ENCODE measurements around the gene PRR12. TPM values are rescaled to one million over a fixed set of nuclear protein-coding genes. Genes with fewer than 3 reads are reported as not detected.
A peak's percentile ranks its signal among the peaks of the same experiment; 100 is the strongest.

The PRR12 gene
- total RNA-seq, 1 donor from 2014 or later, result 7.8 TPM

DNA sequence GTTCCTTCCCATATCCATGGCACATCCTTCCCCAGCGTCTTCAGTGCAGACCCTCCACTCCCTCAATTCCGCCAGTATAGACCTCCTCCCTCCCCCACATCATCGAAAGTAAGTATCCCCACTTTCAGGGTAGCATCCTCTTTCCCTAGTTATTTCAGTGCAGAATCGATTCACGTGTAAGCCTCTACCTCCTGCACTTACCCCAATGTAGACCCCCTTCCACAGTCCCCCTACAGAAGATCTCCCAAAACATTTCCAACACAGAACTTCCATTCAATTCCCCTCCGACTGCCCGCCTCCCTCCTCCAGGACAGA is 74.0 kb downstream of the PRR12 start:
- no peak for DNase-seq (ENCODE audit: low read depth)
- peak overlapping the region; percentile 87 for H3K4me3 ChIP-seq (ENCODE audit: low read depth, low read length)
- no peak for TF ChIP-seq CTCF (conservative IDR thresholded peaks at IDR 0.05; ENCODE audit: low read depth, low read length)

DNA sequence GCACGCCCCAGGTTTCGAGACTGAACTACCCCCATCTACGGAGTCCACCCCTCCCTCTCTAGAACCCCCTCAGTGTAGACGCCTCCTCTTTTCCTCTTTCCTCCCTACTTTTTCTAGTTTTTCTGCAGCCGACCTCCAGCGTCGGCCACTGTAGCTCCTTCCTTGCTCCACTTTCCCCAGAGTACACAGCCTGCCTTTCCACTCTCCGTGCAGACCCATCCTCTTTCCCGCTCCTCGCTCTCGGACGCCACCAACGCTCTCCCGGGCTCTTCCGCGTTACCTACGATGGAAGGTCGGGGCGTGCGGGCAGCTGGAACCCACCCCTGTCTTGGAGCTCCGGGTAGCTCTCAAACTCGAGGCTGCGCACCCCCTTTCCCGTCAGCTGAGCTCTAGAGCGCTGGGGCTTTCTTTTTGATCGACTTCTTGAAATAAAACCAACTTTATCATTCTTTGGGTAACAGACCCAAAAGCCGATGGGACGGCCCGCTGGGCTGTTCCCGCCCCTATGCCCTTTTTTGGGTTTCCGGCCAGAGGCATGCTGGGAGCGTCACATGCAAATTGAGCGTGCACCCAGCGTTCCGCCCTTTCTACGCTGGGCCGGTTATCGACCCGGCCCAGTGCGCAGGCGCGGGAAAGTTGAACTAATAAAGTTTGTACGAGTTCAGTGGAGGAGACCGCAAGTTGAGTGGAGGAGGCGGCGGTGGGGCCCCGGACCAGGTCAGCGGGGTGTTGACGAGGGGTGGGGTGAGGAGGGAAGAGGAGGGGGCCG is 74.6 kb downstream of the PRR12 start, which contains the start of the genes BCL2L12 and IRF3:
TSS of gene BCL2L12 (plus strand) at position 583 of the 769 bp plus-strand sequence. CDS start 760 bp downstream, outside the sequence.
TSS of gene IRF3 (minus strand) at position 507 of the 769 bp plus-strand sequence. CDS start 1,019 bp downstream, outside the sequence.
- no peak for TF ChIP-seq CTCF (conservative IDR thresholded peaks at IDR 0.05; ENCODE audit: low read depth, low read length)
- H3K4me3 ChIP-seq (ENCODE audit: low read depth, low read length), result peak within 1 kb of the TSS; percentile 87
- peak; percentile 71 for DNase-seq (ENCODE audit: low read depth)

DNA sequence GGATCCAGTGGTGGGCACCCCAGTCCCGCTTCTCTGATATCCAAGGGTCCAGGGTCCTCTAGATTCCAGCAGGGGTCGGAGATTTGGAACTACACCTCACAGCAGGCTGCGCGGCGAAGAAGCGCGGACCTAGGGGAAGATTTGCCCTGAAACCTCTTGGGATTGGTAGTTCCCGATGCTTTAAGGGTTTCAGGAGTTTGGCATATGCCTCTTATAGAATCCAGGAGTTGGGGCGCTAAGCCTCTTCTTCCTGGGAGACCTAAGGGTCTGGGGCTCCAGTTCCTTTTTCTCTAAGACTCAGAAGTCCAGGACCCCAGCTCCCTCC is 75.1 kb downstream of the PRR12 start:
- H3K4me3 ChIP-seq (ENCODE audit: low read depth, low read length), result peak overlapping the region; percentile 87
- TF ChIP-seq CTCF (conservative IDR thresholded peaks at IDR 0.05; ENCODE audit: low read depth, low read length), result peak; percentile 7
- DNase-seq (ENCODE audit: low read depth), result no peak

- H3K4me3 ChIP-seq (ENCODE audit: low read depth, low read length), result no peak overlapping the region
- no peak for DNase-seq (ENCODE audit: low read depth)
These were observed 76.5 kb downstream of the PRR12 start for GRCh38 chr19:49667473-49667872.

GRCh38 chr19:49669516-49669915 is 78.5 kb downstream of the PRR12 start:
- no peak for TF ChIP-seq CTCF (conservative IDR thresholded peaks at IDR 0.05; ENCODE audit: low read depth, low read length)
- no peak for DNase-seq (ENCODE audit: low read depth)
- no peak overlapping the region for H3K4me3 ChIP-seq (ENCODE audit: low read depth, low read length)

More at GRCh38 chr19:49667473-49667872, 76.5 kb downstream of the PRR12 start:
- no peak for TF ChIP-seq CTCF (conservative IDR thresholded peaks at IDR 0.05; ENCODE audit: low read depth, low read length)

DNA sequence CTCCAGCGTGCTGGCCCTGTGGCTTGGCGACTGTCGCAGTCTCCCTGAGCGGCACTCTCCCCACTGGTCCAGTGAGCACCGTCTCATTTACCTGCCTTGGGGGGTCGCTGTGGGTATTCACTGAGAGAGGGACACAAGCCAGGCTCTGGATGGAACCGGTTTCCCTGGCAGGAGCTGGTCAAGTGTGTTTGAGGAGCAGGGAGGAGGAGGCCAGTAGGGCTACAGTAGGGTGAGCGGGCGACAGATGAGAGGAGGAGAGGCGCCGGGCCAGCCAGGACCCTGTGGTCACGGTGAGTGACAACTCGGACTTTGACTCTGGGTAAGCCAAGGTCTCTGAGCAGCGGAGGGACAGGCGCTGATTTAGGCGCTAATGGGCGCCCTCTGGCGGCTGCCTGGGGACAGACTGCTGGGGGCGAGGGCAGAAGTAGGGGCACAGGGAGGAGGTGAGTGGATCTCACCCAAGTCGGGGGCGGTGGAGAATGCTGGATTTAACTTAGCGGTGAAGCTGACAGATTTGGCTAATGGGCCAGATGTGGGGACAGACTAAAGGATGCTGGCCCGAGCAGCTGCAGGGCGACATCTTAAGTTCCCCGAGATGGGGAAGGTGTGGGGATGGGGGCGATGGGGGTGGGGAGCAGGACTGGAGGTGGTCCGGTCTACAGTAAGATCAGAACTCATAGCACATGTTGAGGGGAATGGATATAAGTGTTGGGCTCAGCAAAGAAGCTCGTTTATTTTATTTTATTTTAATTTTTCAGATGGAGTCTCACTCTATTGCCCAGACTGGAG is 81.3 kb downstream of the PRR12 start:
- no peak for DNase-seq (ENCODE audit: low read depth)
- peak; percentile 95 for TF ChIP-seq CTCF (conservative IDR thresholded peaks at IDR 0.05; ENCODE audit: low read depth, low read length)
- H3K4me3 ChIP-seq (ENCODE audit: low read depth, low read length), result peak overlapping the region; percentile 43

Other genes starting within 250 kb of the PRR12 start
- gene TEAD2, start 228.8 kb upstream of the PRR12 start, total RNA-seq, result 74.5 and 89.5 TPM in 2 replicates
- 1.3 TPM in 1 of 2 replicates, not detected in the other for gene DKKL1, start 227.3 kb upstream of the PRR12 start, total RNA-seq
- gene KASH5, start 202.9 kb upstream of the PRR12 start, total RNA-seq, result 0.06 TPM in 1 of 2 replicates, not detected in the other
- not detected in 2 replicates for gene PTH2, start 167.7 kb upstream of the PRR12 start, total RNA-seq
- gene GFY, start 165.8 kb upstream of the PRR12 start, total RNA-seq, result not detected in 2 replicates
- not detected in 2 replicates for gene SLC17A7, start 149.7 kb upstream of the PRR12 start, total RNA-seq
- 130 and 147 TPM in 2 replicates for gene PIH1D1, start 139.4 kb upstream of the PRR12 start, total RNA-seq
- gene ALDH16A1, start 138.0 kb upstream of the PRR12 start, total RNA-seq, result 41.5 and 44.9 TPM in 2 replicates
- 0.81 and 2.5 TPM in 2 replicates for gene FLT3LG, start 117.0 kb upstream of the PRR12 start, total RNA-seq
- 3,343 and 3,374 TPM in 2 replicates for gene RPL13A, start 103.6 kb upstream of the PRR12 start, total RNA-seq
- 3,600 and 5,144 TPM in 2 replicates for gene RPS11, start 94.7 kb upstream of the PRR12 start, total RNA-seq
- 34.2 and 79.3 TPM in 2 replicates for gene FCGRT, start 78.5 kb upstream of the PRR12 start, total RNA-seq
- 14.1 and 32.9 TPM in 2 replicates for gene RCN3, start 63.2 kb upstream of the PRR12 start, total RNA-seq
- gene NOSIP, start 10.6 kb upstream of the PRR12 start, total RNA-seq, result 82.4 and 168 TPM in 2 replicates
- 0.87 and 1.0 TPM in 2 replicates for gene PRRG2, start 9.9 kb upstream of the PRR12 start, total RNA-seq
- gene RRAS, start 49.0 kb downstream of the PRR12 start, total RNA-seq, result 33.5 and 67.2 TPM in 2 replicates
- 51.0 and 54.8 TPM in 2 replicates for gene SCAF1, start 51.0 kb downstream of the PRR12 start, total RNA-seq
- gene IRF3, start 74.7 kb downstream of the PRR12 start, total RNA-seq, result 73.8 and 78.3 TPM in 2 replicates
- gene BCL2L12, start 74.8 kb downstream of the PRR12 start, total RNA-seq, result 53.3 and 69.8 TPM in 2 replicates
- gene PRMT1, start 86.1 kb downstream of the PRR12 start, total RNA-seq, result 186 and 629 TPM in 2 replicates
- gene ADM5, start 98.4 kb downstream of the PRR12 start, total RNA-seq, result 1.9 and 2.8 TPM in 2 replicates
- gene CPT1C, start 99.9 kb downstream of the PRR12 start, total RNA-seq, result 1.7 and 9.9 TPM in 2 replicates
- gene TSKS, start 172.1 kb downstream of the PRR12 start, total RNA-seq, result not detected in 2 replicates
- gene AP2A1, start 175.8 kb downstream of the PRR12 start, total RNA-seq, result 98.2 and 103 TPM in 2 replicates
- gene FUZ, start 222.1 kb downstream of the PRR12 start, total RNA-seq, result 8.3 and 15.0 TPM in 2 replicates
- gene MED25, start 227.1 kb downstream of the PRR12 start, total RNA-seq, result 30.4 and 34.8 TPM in 2 replicates

All from epithelial cell of proximal tubule (primary cell).